ENCODE results near the gene AMOTL1.
"Not testable (repeated sequence)": the region's sequence is repeated elsewhere in the genome, so short reads cannot be mapped to it uniquely, and the experiment has no call there.

AMOTL1 gene

GRCh38 chr11:94825481-94825880 is 57.3 kb downstream of the AMOTL1 start:
- no peak for DNase-seq

- no peak for DNase-seq
Observed at GRCh38 chr11:94826415-94826814, 58.3 kb downstream of the AMOTL1 start.

DNA sequence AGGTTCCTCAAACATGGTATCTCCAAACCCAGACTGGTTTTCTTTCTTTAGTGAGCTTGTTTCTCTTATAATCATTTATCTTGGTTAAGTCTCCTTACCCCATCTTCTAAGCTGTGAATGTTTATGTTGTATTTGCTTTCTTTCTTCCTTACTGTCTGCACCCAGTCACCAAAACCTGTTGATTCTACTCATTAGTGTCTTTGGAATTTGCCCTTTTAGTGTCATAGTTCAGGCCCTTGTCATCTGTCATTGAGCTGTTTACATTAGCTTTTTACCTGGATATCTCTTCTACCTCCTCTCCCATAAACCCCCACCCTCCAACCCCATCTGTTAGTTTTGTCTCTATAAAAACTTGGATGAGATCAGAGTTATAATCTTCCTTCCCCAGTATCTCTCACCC is 59.9 kb downstream of the AMOTL1 start:
- no peak for DNase-seq

DNA sequence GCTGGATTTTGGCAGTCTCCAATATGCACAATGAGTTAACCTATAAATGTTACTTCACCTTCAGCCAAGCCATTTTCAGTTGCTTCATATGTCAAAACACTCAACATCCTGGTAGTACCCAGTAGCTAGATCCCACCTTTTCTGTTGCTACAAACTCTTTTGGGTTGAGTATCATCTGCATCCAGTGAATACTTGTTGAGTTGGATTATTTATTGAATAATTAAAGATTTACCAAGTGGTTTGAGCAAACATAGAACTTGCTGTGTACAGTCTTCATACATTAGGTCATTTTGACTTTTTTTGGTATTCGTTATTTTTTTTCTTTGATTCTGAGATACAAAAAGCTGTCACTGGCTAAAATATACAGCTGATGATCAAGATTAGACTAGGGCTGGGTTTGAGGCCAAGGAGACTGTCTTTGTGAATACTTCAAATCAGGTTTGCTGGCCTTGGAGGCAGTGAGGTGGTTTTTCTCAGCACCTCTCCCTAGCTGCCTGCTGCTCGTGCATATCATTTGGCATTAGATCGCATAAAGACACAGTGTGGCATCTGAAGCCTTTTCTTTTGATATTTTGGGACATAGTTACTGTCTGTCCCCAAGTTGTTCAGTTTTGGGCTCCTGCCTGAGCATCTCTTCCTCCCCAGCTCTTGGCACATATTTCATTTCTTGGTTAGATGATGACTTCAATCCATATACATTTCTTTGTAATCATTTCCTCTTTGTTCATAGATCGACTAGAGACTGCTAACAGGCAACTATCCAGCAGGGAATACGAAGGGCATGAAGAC is 62.8 kb downstream of the AMOTL1 start:
- no peak for DNase-seq

DNA sequence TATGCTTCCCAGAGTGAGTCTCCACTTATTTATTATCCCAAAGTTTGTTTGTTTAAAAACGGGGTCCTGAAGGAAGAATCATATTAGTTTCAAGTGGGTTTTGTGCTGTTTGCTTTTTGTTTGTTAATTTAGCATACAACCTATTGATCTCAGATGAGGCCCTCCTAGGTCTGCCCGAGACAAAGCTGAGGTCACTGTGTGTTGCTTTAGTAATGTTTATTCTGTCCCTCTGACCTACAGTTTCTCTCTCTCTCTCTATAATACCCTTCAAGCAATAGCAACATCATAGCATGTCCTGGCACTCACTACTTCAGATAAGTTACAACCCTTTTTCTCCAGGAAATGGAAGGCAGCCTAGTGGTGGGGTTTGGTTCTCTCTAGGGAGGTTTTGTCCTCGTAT is 63.4 kb downstream of the AMOTL1 start:
- no peak for DNase-seq

DNA sequence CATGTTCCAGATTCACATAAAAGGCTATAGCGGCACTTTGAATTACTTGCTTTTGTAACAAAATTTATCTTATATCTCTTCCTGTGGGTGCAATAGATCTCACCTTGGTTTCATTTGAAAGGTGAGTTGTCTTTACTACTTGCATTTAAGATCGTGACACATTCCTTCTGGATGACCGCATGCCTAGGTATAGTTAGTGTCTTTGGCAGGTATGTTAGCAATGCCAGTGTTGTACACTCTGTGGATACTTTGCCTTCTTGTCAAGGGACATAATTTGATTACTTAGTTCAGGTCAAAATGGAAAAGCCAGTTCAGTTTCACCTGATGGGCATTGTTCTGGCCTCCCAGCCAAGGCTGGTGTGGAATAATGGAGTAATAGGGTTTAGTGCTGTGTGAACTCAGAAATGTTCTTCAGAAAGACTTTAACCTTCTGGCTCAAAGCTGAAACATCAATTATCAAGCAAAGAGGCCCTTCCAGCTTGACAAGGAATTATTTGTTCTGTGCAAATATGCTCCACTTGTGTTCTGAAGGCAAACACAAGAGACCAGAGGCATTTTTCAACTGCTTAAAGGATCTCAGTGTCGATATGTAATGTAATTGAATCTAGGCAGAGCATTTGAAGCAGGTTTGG is 64.6 kb downstream of the AMOTL1 start:
- no peak for DNase-seq

DNA sequence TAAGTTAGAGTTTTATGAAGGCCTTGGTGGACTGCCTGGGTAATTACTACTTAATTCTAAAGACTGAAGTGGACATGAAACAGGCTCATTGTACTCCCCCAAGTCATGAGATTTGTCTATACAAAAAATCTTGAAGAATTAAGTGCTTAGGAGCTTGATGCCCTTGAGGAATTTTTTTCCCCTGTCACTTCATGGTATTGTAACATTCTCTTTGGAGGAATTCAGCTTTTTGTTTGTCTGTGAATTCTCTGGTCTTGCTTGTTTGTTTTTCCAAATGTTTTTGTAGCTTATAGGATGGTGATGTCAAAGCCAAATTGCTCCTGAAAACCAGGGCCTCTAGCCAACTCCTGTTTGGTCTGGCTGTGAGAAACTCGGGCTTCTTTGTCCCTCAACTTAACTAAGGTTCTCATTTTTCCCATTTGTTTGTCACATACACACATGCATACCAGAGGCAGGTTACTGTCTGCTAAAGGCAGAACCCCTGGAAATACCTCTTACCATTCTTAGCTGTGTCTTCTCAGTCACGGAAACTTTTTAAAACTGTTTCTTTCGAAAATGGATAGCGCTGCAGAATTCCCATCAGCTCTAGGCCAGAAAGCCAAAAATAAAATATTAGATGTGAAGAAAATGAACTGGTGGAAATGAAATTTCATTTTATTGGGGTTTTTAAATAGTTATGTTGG is 66.9 kb downstream of the AMOTL1 start:
- no peak for DNase-seq

GRCh38 chr11:94835594-94835927 is 67.4 kb downstream of the AMOTL1 start:
- DNase-seq = no peak

DNA sequence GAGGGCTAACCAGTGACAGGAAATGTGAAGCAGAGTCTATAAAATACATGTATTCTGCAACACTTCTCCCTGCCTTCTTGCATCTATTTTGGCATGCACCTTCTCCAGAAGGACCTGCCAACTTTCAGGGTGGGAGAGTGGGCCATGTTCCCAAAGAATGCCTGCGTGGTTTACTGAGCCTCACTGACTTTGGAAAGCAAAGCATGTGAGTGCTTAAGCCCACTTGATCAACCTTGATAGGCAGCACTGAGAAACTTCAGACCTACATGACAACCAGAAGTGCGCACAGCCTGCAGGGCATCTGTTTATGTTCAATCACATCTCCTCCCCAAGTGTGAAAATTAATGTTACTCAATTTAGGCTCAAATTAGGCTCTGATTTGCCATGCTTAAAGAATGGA is 69.2 kb downstream of the AMOTL1 start:
- no peak for DNase-seq

GRCh38 chr11:94838027-94838731 is 70.0 kb downstream of the AMOTL1 start:
- DNase-seq = no peak

DNA sequence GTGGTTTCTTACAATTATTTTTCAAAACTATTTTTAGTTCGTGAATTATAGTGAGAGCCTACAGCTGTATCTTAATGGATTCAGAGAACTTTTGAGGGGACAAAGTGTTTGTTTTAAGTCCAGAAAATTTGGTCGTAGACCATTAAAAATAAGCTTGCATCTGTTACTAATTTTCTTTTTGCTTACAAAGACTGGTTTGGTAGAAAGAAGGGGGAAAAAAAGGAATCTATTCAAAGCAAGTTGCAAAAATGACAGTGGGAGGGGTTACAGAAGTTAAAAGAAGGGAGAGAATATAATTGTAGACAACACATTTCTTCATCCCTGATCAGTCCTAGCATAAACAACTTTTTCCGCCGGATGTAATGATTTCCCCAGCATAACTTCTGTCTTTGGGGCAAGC is 72.1 kb downstream of the AMOTL1 start:
- DNase-seq = no peak

GRCh38 chr11:94844031-94844430 is 75.9 kb downstream of the AMOTL1 start:
- DNase-seq = no peak

GRCh38 chr11:94845622-94846021 is 77.5 kb downstream of the AMOTL1 start:
- no peak for DNase-seq

DNA sequence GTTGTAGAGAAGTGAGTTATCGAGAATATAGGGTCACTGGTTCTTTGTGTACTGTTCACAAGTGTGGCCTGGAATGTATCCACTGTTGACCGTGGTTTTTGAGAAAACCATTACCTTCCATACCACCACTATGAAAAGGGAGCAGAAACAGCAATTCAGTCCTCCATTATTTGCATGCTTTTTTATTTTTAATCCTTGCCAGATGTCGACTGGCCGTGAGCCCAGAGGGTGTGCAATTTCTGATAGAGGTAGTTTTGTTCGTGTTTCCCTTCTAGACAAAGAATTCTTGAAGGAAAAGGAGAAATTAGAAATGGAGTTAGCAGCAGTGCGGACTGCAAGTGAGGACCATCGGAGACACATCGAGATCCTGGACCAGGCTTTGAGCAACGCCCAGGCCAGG is 81.7 kb downstream of the AMOTL1 start:
- DNase-seq = no peak

GRCh38 chr11:94851864-94852636 is 83.9 kb downstream of the AMOTL1 start:
- peak; percentile 34 for DNase-seq

GRCh38 chr11:94853288-94853687 is 85.1 kb downstream of the AMOTL1 start:
- DNase-seq = not testable (repeated sequence)

GRCh38 chr11:94853836-94854235 is 85.7 kb downstream of the AMOTL1 start:
- no peak for DNase-seq

GRCh38 chr11:94854770-94855633 is 86.8 kb downstream of the AMOTL1 start:
- no peak for DNase-seq

GRCh38 chr11:94855666-94856065 is 87.5 kb downstream of the AMOTL1 start:
- no peak for DNase-seq

DNA sequence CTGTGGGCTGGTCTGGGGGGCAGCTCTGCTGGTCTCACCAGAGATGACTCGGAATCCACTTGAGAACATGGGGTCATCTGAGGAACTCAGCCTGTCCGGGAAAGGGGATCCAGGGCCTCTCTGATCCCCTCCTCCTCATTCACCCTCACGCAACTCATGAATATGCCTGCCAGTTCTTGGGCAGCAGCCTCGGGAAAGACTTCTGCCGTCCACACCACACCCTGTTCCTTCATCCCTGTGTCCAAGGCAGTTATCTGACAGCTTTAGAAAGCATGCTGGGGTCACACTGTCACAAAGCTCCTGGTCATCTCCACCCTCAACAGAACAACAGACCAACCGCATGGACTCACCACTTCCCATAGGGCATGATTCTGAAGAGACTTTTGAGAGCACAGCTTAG is 88.3 kb downstream of the AMOTL1 start:
- no peak for DNase-seq

GRCh38 chr11:94857337-94857736 is 89.2 kb downstream of the AMOTL1 start:
- DNase-seq = no peak
